Hematopoietic multipotent progenitor cell treated with erythropoietin and hydrocortisone succinate and interleukin-3 and kit ligand, for 17 days (in vitro differentiated cells): Measurements from ENCODE around the gene NSL1.

Experiments used
- DNase-seq: peaks from one replicate; pipeline ENCODE4 v3.0.0-alpha.2; 2015; ENCODE audit warnings: low spot score

NSL1 gene

DNA sequence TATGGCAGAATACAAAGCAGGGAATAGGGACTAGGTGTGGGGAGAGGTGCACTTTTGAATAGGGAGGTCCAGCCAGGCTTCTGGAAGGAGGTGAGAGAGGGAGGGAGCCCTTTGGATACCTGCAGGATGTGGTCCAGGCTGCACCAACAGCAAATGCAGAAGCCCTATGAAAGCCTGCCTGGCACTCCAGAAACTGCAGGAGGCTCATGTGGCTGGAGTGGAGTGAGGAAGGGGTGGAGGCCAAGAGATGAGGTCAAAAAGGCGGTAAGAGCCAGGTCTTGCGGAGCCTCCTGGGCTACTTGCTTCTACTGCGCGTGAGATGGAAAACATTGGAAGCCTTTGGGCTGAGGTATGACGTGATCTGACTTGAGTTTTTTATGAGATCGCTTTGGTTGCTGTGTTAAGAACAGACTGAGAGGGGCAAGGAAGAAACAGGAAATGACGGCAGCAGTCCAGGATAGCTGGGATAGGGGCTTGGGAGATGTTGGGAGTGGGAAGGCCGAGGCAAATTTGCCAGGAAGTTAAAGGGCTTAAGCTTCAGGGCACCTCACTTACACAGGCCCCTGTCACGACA, 87.5 kb downstream of the NSL1 start:
- DNase-seq: no peak

DNA sequence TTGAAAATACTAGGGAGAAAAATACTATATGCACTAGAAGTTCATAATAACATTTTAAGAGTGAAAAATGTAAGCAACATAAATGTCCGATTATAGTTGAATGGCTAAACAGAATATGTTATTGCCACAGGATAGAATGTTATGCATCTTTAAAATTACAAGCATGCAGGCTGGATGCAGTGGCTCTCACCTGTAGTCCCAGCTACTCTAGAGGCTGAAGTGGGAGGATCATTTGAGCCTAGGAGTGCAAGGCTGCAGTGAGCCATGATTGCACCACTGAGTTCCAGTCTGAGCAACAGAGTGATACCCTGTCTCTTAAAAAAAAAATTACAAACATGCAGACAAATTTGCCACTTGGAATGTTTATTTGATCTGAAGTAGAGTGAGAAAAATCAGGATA, 88.9 kb downstream of the NSL1 start:
- DNase-seq: no peak

DNA sequence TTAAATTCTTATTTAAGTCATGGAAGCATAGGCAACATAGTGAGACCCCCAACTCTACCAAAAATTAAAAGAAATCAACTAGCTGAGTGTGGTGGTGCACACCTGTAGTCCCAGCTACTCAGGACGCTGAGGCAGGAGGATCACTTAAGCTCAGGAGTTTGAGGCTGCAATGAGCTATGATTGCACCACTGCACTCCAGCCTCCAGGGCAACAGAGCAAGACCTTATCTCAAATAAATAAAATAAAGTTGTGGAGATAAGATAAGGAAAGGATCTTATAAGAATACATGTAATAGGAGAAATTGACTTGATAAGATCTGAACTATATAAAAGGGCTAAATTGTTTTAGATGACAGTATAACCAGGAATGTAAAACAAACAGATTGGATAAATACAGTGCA, 89.7 kb downstream of the NSL1 start:
- no peak for DNase-seq

DNA sequence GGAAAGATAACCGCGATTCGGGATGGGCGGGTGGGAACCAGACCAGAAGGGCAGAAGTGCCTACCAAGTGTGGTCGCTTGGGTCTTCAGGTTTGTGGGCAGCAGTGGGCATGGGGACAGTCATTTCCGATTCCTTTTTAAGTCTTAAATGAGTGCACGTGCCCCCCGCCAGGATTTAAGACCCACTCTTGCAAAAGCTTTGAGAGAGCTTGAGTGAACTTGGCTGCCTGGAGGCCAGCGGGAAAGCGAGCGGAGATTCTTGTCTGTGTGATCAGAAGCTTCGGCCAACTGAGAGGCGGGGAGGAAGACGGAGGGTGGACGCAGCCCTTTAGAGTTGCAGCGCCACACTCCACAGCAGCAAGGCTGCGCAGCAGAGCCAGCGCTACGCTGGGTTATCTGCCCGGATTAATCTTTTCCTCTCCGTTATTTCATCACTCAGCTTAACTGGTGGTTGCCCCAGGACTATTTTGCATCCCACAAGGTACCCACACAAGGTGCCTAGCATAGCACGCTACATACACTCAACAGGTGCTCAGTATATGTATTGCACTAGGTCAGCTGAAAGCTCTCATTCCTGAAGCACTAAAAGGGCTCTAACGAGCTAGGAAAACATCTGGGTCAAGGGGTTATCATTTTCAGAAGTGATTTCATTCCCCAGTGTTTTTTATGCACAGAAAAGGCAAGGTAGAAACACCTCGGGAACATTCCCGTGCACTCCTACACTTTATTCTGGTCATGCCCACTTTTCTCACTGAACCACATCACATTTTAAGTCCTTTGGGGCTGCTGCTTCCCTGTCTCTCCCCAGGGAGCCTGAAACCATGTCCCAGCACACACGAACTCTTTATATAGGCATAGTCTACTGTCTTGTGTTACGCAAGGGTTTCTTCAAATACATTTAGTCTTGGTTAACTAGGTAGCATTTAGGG, 90.4 kb downstream of the NSL1 start:
- DNase-seq: no peak

DNA sequence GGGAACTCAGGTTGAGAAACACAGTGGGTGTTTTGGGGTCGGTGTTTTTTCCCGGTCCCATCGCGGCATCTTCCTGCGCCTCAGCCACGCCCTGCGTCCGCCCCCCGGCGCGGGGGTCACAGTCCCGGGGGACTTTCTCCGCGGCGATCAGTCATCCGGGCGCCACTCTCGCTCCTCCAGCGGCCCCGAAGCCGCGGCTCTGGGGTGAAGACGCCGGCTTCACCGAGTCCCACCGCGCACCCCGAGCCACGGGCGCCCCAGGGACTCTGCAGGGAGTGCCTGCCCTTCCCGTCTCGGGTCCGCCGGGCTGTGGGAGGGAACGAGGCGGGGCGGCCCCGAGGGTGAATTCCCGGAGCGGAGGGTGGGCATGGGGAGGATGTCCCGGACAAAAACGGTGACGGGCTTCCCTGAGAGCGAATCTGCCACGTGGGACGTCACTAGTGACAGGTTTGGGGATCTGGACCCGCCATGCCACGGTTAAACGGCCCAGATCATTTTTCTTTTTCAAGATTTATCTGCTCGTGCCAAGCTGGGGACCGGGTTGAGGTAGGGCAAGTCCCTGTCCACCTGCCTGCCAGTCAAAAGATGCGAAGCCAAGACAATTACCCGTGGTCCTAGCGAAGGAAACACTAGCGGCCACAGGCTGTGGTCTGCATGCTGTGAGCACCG, 91.2 kb downstream of the NSL1 start:
- no peak for DNase-seq

DNA sequence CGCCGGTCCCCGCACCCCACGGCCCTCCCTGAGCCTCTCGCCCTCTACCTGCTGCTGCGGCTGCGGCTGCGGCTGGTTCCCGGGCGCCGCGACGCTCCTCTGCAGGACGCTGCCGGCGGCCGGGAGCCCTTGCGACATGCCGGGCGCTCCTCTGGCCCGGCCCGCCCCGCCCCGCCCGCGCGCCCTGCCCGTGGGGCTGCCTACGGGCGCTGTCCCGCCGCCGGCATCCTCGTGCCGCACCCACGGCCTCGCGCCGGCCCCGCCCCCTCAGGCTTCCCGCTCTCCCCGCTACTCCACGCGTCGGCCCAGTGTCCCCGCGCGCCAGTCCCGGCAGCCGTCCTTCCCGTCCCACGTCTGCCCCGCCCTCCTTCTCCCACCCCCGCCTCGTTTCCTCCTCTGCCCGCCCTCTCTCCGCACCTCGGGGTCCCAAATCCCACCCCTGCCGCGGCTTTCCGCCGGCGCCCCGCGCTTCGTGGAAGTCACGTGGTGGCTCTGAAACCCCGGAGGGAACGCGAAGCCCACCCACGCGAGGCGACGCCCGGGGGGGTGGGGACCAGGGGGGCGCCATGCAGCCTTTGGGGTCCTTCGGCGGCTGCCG, 91.9 kb downstream of the NSL1 start, which contains the start of gene BATF3:
Gene BATF3 (minus strand): TSS at position 216 of the 598 bp plus-strand sequence. CDS start 78 bp downstream, at position 138.
- no peak for DNase-seq

DNA sequence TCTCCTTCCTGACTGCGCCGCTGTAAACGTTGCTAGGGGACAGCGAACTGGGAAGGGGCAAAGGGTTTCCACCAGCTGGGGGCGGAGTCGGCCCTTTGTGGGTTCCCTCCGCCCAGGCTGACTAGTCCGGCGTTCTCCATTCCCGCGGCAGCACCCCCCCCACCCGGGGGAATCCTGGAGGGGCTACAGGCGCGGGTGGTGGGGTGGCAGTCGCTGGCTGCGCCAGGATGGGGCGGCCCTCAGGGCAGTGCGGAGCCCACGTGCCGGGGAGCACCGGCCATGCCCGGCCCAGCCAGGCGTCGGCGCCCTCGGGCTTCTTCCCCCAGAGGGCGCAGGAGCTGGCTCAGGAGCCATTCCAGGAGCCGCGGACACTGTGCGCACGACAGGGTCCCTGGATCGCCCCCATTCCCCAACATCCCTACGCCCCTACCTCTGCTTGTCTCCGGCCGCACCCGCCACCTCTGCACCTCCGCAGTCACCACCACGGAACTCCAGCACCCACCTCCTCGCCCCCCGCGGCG, 92.4 kb downstream of the NSL1 start:
- no peak for DNase-seq

DNA sequence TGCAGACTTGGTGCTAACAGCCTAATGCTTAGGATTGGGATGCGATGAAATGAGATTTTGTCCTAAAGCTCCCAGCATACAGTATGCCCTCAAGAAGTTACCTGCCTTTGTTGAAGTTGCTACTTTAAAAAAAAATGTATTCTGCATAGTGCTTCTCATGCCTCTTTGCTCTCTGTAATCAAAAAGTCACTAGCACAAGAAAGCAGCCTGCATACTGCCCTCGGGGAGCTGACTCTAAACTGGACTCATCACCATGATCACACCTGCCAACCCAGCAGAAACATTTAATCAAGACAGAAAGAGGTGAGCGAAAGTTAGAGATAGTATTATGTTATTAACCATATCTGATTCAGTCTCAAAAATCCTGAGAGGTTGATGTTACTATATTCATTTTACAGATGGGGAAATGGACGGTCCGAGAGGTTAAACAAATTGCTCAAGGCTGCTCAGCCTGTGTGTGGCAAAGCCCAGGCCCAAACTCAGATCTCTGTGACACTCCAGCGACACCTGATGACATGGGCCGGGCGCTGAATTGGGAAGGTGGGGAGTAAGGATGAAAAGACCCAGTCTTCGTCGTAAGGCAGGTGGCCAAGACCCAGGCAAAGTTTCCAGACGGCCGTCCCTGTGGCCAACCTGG, 93.0 kb downstream of the NSL1 start:
- no peak for DNase-seq

DNA sequence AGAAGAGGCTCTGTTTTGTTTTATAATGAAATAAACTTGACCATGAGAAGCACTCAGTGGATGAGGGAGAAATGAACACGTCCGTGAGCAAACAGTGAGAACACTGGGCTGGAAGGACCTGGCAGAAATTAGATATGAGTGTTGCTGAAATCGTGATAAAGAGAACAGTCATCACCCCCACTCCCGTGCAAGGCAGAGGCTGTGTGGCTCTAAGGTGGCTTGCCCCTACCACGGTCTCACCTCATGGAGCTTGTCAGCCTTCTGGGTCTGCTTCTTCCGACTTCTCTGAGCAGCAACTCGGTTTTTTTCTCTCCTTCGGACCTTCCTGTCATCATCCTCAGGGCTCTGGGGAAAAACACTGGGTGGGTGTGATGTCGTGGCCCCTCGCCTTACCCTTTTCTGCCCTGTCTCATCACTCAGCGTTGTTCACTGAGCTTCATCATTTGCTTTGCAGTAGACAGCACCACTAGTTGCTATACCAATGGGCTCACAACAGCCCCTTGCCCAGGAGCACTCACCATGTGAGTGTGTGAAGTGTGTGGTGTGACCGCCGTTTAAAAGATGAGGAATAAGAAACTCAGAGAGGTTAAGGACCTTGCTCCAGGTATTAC, 94.8 kb downstream of the NSL1 start:
- no peak for DNase-seq

DNA sequence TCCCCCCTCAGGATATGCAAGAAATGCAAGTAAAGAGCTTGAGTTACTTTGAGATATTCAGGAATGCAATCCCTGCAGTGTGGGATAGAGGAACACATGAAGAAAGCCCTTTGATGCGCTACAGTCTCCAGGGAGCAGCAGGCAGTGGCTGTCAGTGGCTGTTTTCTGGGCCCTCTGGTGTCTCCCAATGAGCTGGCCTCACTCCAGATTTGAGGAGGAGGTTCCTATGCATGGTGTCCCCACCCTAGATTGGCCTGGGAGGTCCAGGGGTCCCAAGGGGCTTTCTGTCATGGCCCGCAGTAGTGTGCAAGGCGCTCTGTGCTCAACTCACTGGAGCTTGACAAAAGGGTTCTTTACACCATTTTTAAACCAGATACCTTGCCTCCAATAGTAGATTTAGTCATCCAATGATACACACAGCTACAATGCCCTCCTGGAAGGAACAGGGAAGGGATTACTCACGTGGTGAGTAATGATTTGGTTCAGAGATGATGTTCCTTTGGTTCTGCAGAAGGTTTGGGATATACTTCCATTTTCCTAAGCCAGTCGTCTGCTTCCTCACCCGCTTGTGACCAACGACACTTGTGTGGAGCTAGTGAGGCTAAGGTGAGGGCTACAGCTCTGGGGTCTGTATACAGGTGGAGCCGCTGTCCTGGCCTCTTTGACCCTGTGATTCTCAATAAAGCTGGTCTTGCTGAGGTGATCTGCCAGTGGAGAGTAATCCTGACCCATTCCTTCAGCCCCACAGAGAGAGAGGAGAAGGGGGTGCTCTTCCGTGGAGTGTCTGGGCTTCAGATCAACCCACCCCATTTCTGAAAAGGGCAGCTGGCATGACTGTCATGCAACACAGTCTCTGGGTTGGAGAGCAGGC, 98.6 kb downstream of the NSL1 start:
- no peak for DNase-seq

DNA sequence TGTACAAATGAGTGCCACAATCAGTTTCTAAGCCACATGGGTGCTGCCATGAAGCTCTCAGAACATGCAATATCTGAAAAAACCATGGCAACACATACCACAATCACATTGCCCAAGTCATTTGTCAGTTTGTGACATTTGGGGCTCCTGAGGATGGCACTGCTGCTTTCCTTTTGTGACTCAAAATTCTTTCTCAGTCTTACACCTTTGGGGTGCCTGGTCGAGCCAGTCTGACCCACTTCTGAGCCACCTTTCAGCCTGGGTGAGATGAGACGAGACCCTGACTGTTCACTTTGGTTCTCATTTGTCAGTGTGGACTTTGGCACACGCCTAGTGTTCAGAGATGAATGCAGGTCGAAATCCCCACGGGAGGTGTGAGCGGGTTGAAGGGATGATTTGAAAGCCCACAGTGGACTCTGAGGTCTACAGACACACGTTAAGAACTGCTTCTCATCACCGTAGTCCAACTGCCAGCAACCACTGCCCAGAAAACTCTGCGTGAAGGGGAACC, 100.0 kb downstream of the NSL1 start:
- no peak for DNase-seq

DNA sequence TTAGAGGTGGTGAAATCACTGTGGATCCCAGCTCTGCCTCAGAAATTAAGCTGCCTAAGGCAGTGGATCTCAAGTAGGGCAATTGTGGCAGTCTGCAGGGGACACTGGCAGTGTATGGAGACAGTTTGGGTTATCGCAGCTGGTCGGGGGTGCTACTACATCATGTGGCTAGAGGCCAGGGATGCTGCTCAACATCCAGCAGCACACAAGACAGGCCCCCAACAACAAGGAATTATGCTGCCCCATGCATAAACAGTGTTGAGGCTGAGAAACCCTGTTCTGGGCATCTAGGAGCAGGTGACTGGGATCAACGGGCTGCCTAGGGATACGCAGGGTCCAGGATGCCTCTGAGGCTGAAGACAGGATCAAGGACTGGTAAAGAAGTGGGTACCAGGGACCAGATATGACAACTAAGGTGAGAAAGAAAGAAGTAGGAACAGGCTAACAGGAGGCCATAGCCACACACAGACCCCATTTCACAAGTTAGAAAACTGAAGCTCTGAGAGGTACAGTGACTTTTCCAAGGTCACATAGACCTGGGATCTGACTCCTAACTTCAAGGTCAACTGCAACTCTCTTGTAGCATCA, 100.7 kb downstream of the NSL1 start:
- DNase-seq: no peak

DNA sequence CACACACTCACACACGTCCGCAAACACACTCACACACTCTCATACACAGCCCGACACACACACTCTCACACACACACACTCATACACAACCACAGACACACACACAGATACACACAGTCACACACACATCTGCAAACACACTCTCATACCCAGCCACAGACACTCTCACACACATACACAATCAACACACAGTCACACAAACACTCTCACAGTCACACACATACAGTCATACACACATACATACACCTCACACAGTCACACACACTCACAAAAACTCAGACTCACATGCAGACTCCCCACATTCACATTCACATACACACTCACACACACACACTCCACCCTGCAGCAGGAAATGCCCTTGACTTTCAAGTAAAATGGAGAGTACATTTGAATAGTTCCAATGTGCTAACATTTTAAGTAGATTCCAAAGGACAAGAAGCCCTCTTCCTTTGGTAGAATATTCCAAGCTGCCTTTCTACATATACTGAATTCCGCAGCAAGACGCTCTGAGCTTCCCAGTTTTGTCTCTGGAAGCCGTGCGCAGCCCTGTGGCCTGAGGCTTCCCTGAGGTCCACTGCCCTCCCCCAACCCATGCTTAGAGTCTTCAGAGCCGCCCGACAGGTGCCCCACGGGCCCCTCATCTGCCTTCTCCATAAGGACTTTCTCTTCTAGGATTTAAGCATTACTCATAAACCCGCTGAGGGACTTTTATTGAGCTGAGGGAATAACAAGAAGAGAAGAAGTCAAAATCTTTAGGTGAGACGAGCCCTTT, 101.6 kb downstream of the NSL1 start:
- no peak for DNase-seq

DNA sequence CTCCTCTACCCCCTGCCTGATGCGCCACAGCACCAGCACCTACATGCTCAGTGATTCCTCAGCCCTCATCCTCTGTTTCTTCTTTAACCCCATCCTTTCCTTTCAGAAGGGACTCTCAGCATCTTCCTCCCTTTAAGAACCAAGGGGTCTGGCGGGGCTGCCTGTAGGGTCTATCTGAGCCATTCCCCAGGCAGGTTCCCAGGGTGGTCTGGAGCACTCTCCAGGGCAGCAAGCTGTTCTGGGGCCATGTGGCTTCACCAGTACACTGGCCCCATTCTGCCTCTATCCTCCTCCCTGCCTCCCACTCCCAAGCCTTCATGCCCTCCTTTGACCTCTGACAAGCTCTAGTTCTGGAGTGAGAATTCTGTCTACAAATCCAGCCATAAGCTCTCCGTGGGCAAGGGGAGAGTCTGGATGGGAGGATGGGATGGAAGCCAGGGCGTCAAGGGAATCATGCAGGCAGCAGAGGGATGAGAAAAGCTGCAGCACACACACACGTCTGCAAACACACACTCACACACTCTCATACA, 102.3 kb downstream of the NSL1 start:
- DNase-seq: no peak

DNA sequence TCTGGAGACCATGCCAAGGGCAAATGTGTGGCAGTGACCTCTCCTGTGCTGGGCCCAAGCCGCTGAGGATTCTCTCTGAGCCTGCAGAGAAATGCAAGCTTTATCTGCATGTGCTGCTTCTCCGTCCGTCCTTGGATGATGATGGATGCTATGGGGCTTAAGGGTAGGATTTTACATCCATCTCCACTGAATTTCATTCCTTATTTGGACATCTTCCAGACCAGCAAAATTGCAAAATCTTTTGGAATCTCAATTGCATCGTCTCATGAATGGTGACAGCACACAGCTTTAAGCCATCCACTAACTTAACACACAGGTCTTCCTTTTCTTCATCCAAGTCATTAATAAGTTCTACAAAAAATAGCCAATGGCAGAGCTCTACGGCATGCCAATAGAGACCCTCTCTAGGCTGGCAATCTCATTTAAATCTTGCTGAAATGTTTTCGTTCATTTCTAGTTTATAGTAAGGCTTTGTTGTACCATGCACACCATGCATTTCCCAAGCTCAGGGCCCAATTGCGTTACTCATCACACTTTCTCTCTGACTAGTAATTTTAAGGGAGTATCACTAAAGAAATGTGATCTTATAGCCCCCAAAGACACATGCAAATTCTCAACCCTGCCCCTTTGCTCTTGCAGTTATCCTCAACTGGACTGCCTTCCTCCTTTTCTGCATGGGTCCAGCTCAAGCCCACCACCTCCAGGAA, 103.1 kb downstream of the NSL1 start:
- no peak for DNase-seq

DNA sequence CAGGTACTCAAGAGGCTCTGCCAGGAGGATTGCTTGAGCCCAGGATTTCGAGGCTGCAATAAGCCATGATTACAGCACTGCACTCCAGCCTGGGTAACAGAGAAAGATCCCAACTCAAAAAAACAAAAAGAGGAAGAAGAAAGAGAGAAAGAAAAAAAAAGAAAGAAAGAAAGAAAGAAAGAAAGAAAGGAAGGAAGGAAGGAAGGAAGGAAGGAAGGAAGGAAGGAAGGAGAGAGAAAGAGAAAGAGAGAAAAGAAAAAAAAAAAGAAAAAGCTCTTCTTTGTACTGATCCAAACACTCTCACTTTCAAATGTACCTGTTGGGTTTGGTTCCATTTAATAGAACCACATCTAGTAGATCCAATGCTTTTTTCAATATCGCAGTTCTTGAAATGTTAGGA, 103.8 kb downstream of the NSL1 start:
- no peak for DNase-seq

DNA sequence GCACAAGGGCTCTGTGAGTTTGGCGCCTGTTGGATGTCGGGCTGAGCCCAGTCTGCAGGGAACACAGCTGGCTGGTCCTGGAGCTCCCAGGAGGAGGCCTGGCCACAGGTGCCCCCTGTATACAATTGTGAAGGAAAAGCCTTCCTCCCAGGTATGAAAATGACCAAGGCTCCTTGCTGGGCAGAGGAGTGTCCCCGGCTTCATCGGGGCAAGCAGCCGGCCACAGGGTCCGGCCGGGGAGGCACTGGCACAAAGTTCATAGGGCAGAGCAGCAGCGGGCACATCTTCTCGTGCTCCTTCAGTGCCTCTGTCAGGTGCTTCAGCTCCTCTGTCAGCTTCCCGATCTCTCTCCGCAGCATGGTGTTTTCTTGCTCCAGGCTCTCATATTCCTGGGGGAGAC, 105.0 kb downstream of the NSL1 start:
- no peak for DNase-seq

DNA sequence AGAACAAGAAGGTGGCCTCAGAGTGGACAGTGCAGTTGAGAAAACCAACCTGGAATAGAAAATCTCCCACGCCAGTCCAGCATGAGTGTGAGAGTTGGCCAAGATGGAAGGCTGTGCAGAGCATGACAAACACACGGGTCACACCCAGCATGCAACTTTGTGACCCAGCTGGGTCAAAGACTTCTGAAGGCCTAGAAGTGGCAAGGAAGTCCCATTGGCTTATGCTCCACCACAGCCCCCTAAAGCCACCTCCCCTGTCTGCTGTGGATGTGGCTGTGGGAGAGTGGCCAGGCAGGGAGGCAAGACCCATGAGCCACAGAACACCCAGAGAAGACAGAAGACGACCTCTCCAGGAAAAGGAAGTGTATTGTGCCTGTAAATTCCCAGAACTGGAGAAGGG, 105.5 kb downstream of the NSL1 start:
- no peak for DNase-seq
